HepG2 (cell line): ENCODE data around the gene C6orf136. TPM values are rescaled to one million over a fixed set of nuclear protein-coding genes. Genes with fewer than 3 reads are reported as not detected.

Experiments
- ATF5 ChIP-seq: sonication (generic); formaldehyde crosslinking; IDR thresholded peaks from 2 replicates; pipeline ENCODE4 v1.4.0; 2020; ENCODE audit warnings: mild to moderate bottlenecking, low read depth, missing genetic modification reagents
- ATF6 ChIP-seq: sonication (generic); formaldehyde crosslinking; conservative IDR thresholded peaks from 2 replicates; pipeline ENCODE4 v1.4.0; 2020; ENCODE audit warnings: missing genetic modification reagents
- BORCS8-MEF2B ChIP-seq: sonication (generic); formaldehyde crosslinking; IDR thresholded peaks from 2 replicates; pipeline ENCODE4 v1.8.0; 2022; ENCODE audit warnings: mild to moderate bottlenecking, missing genetic modification reagents
- GABPB1 ChIP-seq: IDR thresholded peaks from 2 replicates; pipeline ENCODE4 v1.6.1; 2016; ENCODE audit warnings: mild to moderate bottlenecking, missing genetic modification reagents, moderate library complexity, missing compliant biosample characterization
- GATAD1 ChIP-seq: IDR thresholded peaks from 2 replicates; pipeline ENCODE4 v1.6.1; 2016; ENCODE audit warnings: missing genetic modification reagents, missing compliant biosample characterization
- GPBP1L1 ChIP-seq: sonication (generic); formaldehyde crosslinking; IDR thresholded peaks from 2 replicates; pipeline ENCODE4 v1.5.0; 2020; ENCODE audit warnings: mild to moderate bottlenecking, missing genetic modification reagents
- KDM6A ChIP-seq: IDR thresholded peaks from 2 replicates; pipeline ENCODE4 v1.6.1; 2016; ENCODE audit warnings: low read depth
- LRRFIP1 ChIP-seq: sonication (generic); formaldehyde crosslinking; conservative IDR thresholded peaks from 2 replicates; pipeline ENCODE4 v1.4.0; 2020; ENCODE audit warnings: missing genetic modification reagents
- MXI1 ChIP-seq: IDR thresholded peaks from 3 replicates; pipeline ENCODE4 v1.6.1; 2012; ENCODE audit warnings: low read depth, low read length, inconsistent platforms, borderline replicate concordance
- NFE2L1 ChIP-seq: sonication (generic); formaldehyde crosslinking; IDR thresholded peaks from 2 replicates; pipeline ENCODE4 v1.4.0; 2020; ENCODE audit warnings: missing genetic modification reagents, mild to moderate bottlenecking, borderline replicate concordance
- PAX8 ChIP-seq: sonication (generic); formaldehyde crosslinking; IDR thresholded peaks from 2 replicates; pipeline ENCODE4 v1.8.0; 2022; ENCODE audit warnings: mild to moderate bottlenecking, missing genetic modification reagents, borderline replicate concordance
- SRF ChIP-seq: IDR thresholded peaks from 2 replicates; pipeline ENCODE4 v1.6.1; 2011; ENCODE audit warnings: mild to moderate bottlenecking, low read depth, low read length, moderate library complexity
- TCF7 ChIP-seq: sonication (generic); IDR thresholded peaks from 2 replicates; pipeline ENCODE4 v1.6.1; 2016; ENCODE audit warnings: antibody characterized with exemption, low read depth
- ZKSCAN1 ChIP-seq: fragments of 150-350 bp; IDR thresholded peaks from 2 replicates; pipeline ENCODE4 v1.6.1; 2014; ENCODE audit warnings: low read length
- ZNF354B ChIP-seq: sonication (generic); formaldehyde crosslinking; IDR thresholded peaks from 2 replicates; pipeline ENCODE4 v1.8.0; 2022; ENCODE audit warnings: mild to moderate bottlenecking, missing genetic modification reagents
- ZNF552 ChIP-seq: sonication (generic); formaldehyde crosslinking; IDR thresholded peaks from 2 replicates; pipeline ENCODE4 v1.9.0; 2022; ENCODE audit warnings: missing genetic modification reagents, mild to moderate bottlenecking, borderline replicate concordance
- ZNF704 ChIP-seq: sonication (generic); formaldehyde crosslinking; IDR thresholded peaks from 2 replicates; pipeline ENCODE4 v1.8.1; 2023; ENCODE audit warnings: mild to moderate bottlenecking, inconsistent platforms, moderate library complexity, missing genetic modification reagents, borderline replicate concordance
- ZNF746 ChIP-seq: sonication (generic); formaldehyde crosslinking; IDR thresholded peaks from 2 replicates; pipeline ENCODE4 v1.8.0; 2022; ENCODE audit warnings: mild to moderate bottlenecking, missing genetic modification reagents
- ZNF749 ChIP-seq: sonication (generic); formaldehyde crosslinking; IDR thresholded peaks from 2 replicates; pipeline ENCODE4 v1.8.0; 2022; ENCODE audit warnings: mild to moderate bottlenecking, missing genetic modification reagents, moderate library complexity, borderline replicate concordance
- ZNF777 ChIP-seq: sonication (generic); formaldehyde crosslinking; IDR thresholded peaks from 2 replicates; pipeline ENCODE4 v1.4.0; 2020; ENCODE audit warnings: missing genetic modification reagents
- ZSCAN29 ChIP-seq: sonication (generic); formaldehyde crosslinking; conservative IDR thresholded peaks from 2 replicates; pipeline ENCODE4 v1.4.0; 2020; ENCODE audit warnings: mild to moderate bottlenecking, missing genetic modification reagents
- ZSCAN30 ChIP-seq: sonication (generic); formaldehyde crosslinking; IDR thresholded peaks from 2 replicates; pipeline ENCODE4 v1.5.0; 2020; ENCODE audit warnings: mild to moderate bottlenecking, missing genetic modification reagents
- polyA plus RNA-seq, 8 experiments: library from polyadenylated mRNA; depleted of rRNA in 3 of 8; stranded (reverse) in 7 of 8; unstranded in 1 of 8; fragments of >200 nt; fragmentation: Illumina TruSeq in 4 of 8; extraction: Trizol in 4 of 8; gene quantifications; 2 replicates each; pipeline versions ENCODE4 v1.2.1 to v1.2.3, GENCODE V29; 2011 to 2016; ENCODE audit warnings: low read depth in 4 of 8, missing spikeins in 1 of 8, mixed read lengths in 1 of 8; ENCODE audit not compliant: insufficient read depth in 1 of 8
- total RNA-seq, 5 experiments: library from RNA; depleted of rRNA; stranded (reverse); fragments of >200 nt; fragmentation: Illumina TruSeq; extraction: Trizol; gene quantifications; 2 replicates each; pipeline ENCODE4 v1.2.3, GENCODE V29; 2016; ENCODE audit warnings: low read depth in 1 of 5

Gene C6orf136
- total and polyA plus RNA-seq, 2 of the 13 experiments (the other 11 are each of a cell fraction or from before 2014, with no cell fraction given), result 12.0 to 26.2 TPM

- TF ChIP-seq GATAD1 (CRISPR knock-in tag) (peak; percentile 77), ATF6 (CRISPR knock-in tag) (0 out of 2 replicates have a peak, but pooled peaks have one; percentile 59), BORCS8-MEF2B (CRISPR knock-in tag) (peak; percentile 92), ZSCAN29 (CRISPR knock-in tag) (0 out of 2 replicates have a peak, but pooled peaks have one; percentile 35), ZKSCAN1 (no peak; the same call in 1 of the 2 replicates), GPBP1L1 (CRISPR knock-in tag) (no peak), ZNF749 (CRISPR knock-in tag) (no peak), PAX8 (CRISPR knock-in tag) (no peak; the same call in 1 of the 2 replicates), ZNF777 (CRISPR knock-in tag) (peak; percentile 89), KDM6A (CRISPR knock-in tag) (no peak), ATF5 (CRISPR knock-in tag) (no peak), ZNF354B (CRISPR knock-in tag) (peak; percentile 89; the same call in 1 of the 2 replicates), ZNF704 (CRISPR knock-in tag) (no peak), GABPB1 (peak; percentile 77), TCF7 (no peak), ZNF746 (0 out of 2 replicates have a peak, but pooled peaks have one; percentile 36), SRF (0 out of 2 replicates have a peak, but pooled peaks have one; percentile 15), LRRFIP1 (CRISPR knock-in tag) (no peak), NFE2L1 (CRISPR knock-in tag) (no peak), ZNF552 (CRISPR knock-in tag) (no peak), MXI1 (peak; percentile 70; the same call in 1 of the 3 replicates), ZSCAN30 (CRISPR knock-in tag) (no peak)
Measured at GRCh38 chr6:30678964-30679726, 32.2 kb downstream of the C6orf136 start (continued).
